IMR-90 (cell line): Measurements from ENCODE around the gene TCAP. TPM values are rescaled to one million over a fixed set of nuclear protein-coding genes. Genes with fewer than 3 reads are reported as not detected.

Source experiments
- ATAC-seq: fragments of 200-7000 bp; cut with Tn5 transposase; 2 replicates; pipeline ENCODE4 v1.9.1; 2020; ENCODE audit warnings: low read depth, mild to moderate bottlenecking, moderate library complexity
- BruUV-seq: library from RNA; stranded (reverse); fragments of 400-500 nt; replicated peaks from 2 replicates; lab custom pipeline; 2021; lab: Mats Ljungman, UMichigan
- CTCF ChIA-PET: fragments of 300-600 bp; formaldehyde crosslinking; extraction: SDS; loops from one replicate; lab custom pipeline; 2021; ENCODE audit warnings: antibody characterized with exemption; lab: Yijun Ruan, JAX
- POLR2A ChIA-PET: fragments of 300-600 bp; sonication (Branson Sonifier 250); formaldehyde crosslinking; loops from one replicate; lab custom pipeline; 2022; ENCODE audit warnings: antibody characterized with exemption; ENCODE audit not compliant: unreplicated experiment; lab: Charles Lee
- DNase-seq: peaks from one replicate; pipeline ENCODE4 v3.0.0; 2013
- H2AFZ ChIP-seq: replicated peaks from 2 replicates; pipeline ENCODE3; 2013; ENCODE audit warnings: low read length, mild to moderate bottlenecking; ENCODE audit not compliant: poor library complexity
- H2AK5ac ChIP-seq: 2 replicates; pipeline ENCODE4 v1.6.1; 2013; ENCODE audit warnings: low read depth, low read length, inconsistent platforms
- H2AK9ac ChIP-seq: replicated peaks from 2 replicates; pipeline ENCODE3; 2013; ENCODE audit warnings: mild to moderate bottlenecking, low read depth, low read length, moderate library complexity; ENCODE audit not compliant: poor library complexity
- H2BK120ac ChIP-seq: 2 replicates; pipeline ENCODE4 v1.6.1; 2013; ENCODE audit warnings: low read depth, low read length, inconsistent platforms
- H2BK15ac ChIP-seq: 3 replicates; pipeline ENCODE4 v1.6.1; 2013; ENCODE audit warnings: low read depth, low read length, inconsistent platforms
- H2BK20ac ChIP-seq: 2 replicates; pipeline ENCODE4 v1.6.1; 2013; ENCODE audit warnings: low read depth, mild to moderate bottlenecking, inconsistent platforms, low read length, moderate library complexity
- H2BK5ac ChIP-seq: 2 replicates; pipeline ENCODE4 v1.6.1; 2013; ENCODE audit warnings: mild to moderate bottlenecking, low read depth, low read length, inconsistent platforms; ENCODE audit not compliant: poor library complexity, severe bottlenecking
- H3K14ac ChIP-seq: replicated peaks from 2 replicates; pipeline ENCODE4 v1.6.1; 2013; ENCODE audit warnings: low read depth, low read length, inconsistent platforms
- H3K18ac ChIP-seq: 2 replicates; pipeline ENCODE4 v1.6.1; 2013; ENCODE audit warnings: low read depth, low read length, control low read depth
- H3K23ac ChIP-seq: 2 replicates; pipeline ENCODE4 v1.6.1; 2013; ENCODE audit warnings: low read depth, low read length, inconsistent platforms
- H3K27ac ChIP-seq: 2 replicates; pipeline ENCODE4 v1.5.1; 2013; ENCODE audit warnings: mild to moderate bottlenecking, control low read depth, low read length; ENCODE audit not compliant: insufficient read depth
- H3K27me3 ChIP-seq: 2 replicates; pipeline ENCODE4 v1.6.1; 2013; ENCODE audit warnings: low read length; ENCODE audit not compliant: control insufficient read depth, insufficient read depth
- H3K36me3 ChIP-seq: 2 replicates; pipeline ENCODE4 v1.6.1; 2013; ENCODE audit warnings: low read length, mixed read lengths; ENCODE audit not compliant: control insufficient read depth, insufficient read depth
- H3K4ac ChIP-seq: 2 replicates; pipeline ENCODE4 v1.6.1; 2013; ENCODE audit warnings: low read depth, low read length, inconsistent platforms
- H3K4me1 ChIP-seq: 2 replicates; pipeline ENCODE4 v1.6.1; 2013; ENCODE audit warnings: low read length, mixed read lengths; ENCODE audit not compliant: control insufficient read depth, insufficient read depth
- H3K4me2 ChIP-seq: 2 replicates; pipeline ENCODE4 v1.6.1; 2013; ENCODE audit warnings: low read depth, mild to moderate bottlenecking, control low read depth, low read length, moderate library complexity
- H3K4me3 ChIP-seq: 2 replicates; pipeline ENCODE4 v1.5.1; 2013; ENCODE audit warnings: low read depth, mild to moderate bottlenecking, control low read depth, low read length, moderate library complexity; ENCODE audit not compliant: insufficient read depth
- H3K56ac ChIP-seq: 2 replicates; pipeline ENCODE4 v1.6.1; 2013; ENCODE audit warnings: low read length, inconsistent platforms; ENCODE audit not compliant: insufficient read depth; ENCODE audit errors: extremely low read depth
- H3K79me1 ChIP-seq, 2 experiments: 2 replicates each; pipeline ENCODE4 v1.6.1; 2013; ENCODE audit warnings: low read length in 2 of 2, inconsistent platforms in 1 of 2, low read depth in 1 of 2
- H3K9ac ChIP-seq: 2 replicates; pipeline ENCODE4 v1.6.1; 2013; ENCODE audit warnings: low read depth, low read length, control low read depth
- H3K9me1 ChIP-seq: 2 replicates; pipeline ENCODE4 v1.6.1; 2013; ENCODE audit warnings: low read length, inconsistent platforms; ENCODE audit not compliant: insufficient read depth
- H3K9me3 ChIP-seq: 2 replicates; pipeline ENCODE4 v1.6.1; 2013; ENCODE audit warnings: low read length; ENCODE audit not compliant: control insufficient read depth, insufficient read depth
- H4K20me1 ChIP-seq: 2 replicates; pipeline ENCODE4 v1.6.1; 2013; ENCODE audit warnings: low read length, inconsistent platforms; ENCODE audit not compliant: insufficient read depth
- H4K5ac ChIP-seq: 2 replicates; pipeline ENCODE4 v1.6.1; 2013; ENCODE audit warnings: mild to moderate bottlenecking, low read depth, low read length, control low read depth
- H4K8ac ChIP-seq, 2 experiments: 2 replicates each; pipeline ENCODE4 v1.6.1; 2013; ENCODE audit warnings: low read depth in 2 of 2, low read length in 2 of 2, control low read depth in 1 of 2, inconsistent platforms in 1 of 2
- H4K91ac ChIP-seq: 2 replicates; pipeline ENCODE4 v1.6.1; 2013; ENCODE audit warnings: low read depth, low read length, inconsistent platforms; ENCODE audit not compliant: insufficient read depth
- BHLHE40 ChIP-seq: fragments of 150-350 bp; IDR thresholded peaks from 2 replicates; pipeline ENCODE4 v1.6.1; 2016; ENCODE audit warnings: mild to moderate bottlenecking, low read depth, low read length
- CEBPB ChIP-seq: IDR thresholded peaks from 2 replicates; pipeline ENCODE4 v1.6.1; 2012; ENCODE audit warnings: low read depth, low read length, improper control_type of control experiment
- CHD1 ChIP-seq: IDR thresholded peaks from 2 replicates; pipeline ENCODE4 v1.6.1; 2012; ENCODE audit warnings: low read depth, low read length, improper control_type of control experiment
- FOS ChIP-seq: fragments of 150-350 bp; IDR thresholded peaks from 2 replicates; pipeline ENCODE4 v1.6.1; 2016; ENCODE audit warnings: low read depth, low read length
- MAFK ChIP-seq: IDR thresholded peaks from 2 replicates; pipeline ENCODE4 v1.6.1; 2012; ENCODE audit warnings: low read depth, low read length, improper control_type of control experiment
- MAZ ChIP-seq: IDR thresholded peaks from 2 replicates; pipeline ENCODE4 v1.6.1; 2012; ENCODE audit warnings: low read depth, mild to moderate bottlenecking, low read length, improper control_type of control experiment, moderate library complexity, borderline replicate concordance
- NFE2L2 ChIP-seq: fragments of 150-350 bp; IDR thresholded peaks from 2 replicates; pipeline ENCODE4 v1.6.1; 2016; ENCODE audit warnings: low read depth, mild to moderate bottlenecking, low read length
- POLR2A ChIP-seq: IDR thresholded peaks from 2 replicates; pipeline ENCODE4 v1.6.1; 2012; ENCODE audit warnings: mild to moderate bottlenecking, low read depth, low read length
- RAD21 ChIP-seq: IDR thresholded peaks from 2 replicates; pipeline ENCODE4 v1.6.1; 2012; ENCODE audit warnings: low read length, improper control_type of control experiment
- RCOR1 ChIP-seq: IDR thresholded peaks from 2 replicates; pipeline ENCODE4 v1.6.1; 2012; ENCODE audit warnings: mild to moderate bottlenecking, low read length, improper control_type of control experiment; ENCODE audit not compliant: insufficient replicate concordance
- RFX5 ChIP-seq: IDR thresholded peaks from 2 replicates; pipeline ENCODE4 v1.8.0; 2012; ENCODE audit warnings: low read depth, mild to moderate bottlenecking, low read length, moderate library complexity
- SMC3 ChIP-seq: fragments of 150-350 bp; IDR thresholded peaks from 2 replicates; pipeline ENCODE4 v1.6.1; 2016; ENCODE audit warnings: low read depth, mild to moderate bottlenecking, antibody characterized with exemption, low read length, moderate library complexity
- WGBS, 2 experiments: methylation state at CpG; one replicate each; pipeline versions ENCODE4 v1.1.5 to v1.1.7; 2013; ENCODE audit warnings: missing lambda C conversion rate in 2 of 2; ENCODE audit not compliant: insufficient read length in 1 of 2; ENCODE audit errors: extremely low coverage in 2 of 2; 5-methylcytosine and 5-hydroxymethylcytosine counted together
- dilution Hi-C: fragments of 300-500 bp; cut with HindIII; formaldehyde crosslinking; loops from one replicate; pipeline ENCODE4 v1.14.3; 2018; ENCODE audit warnings: low sequenced_read_pairs; ENCODE audit not compliant: unreplicated experiment
- in situ Hi-C: fragments of 300-500 bp; cut with MboI; formaldehyde crosslinking; loops from 3 replicates; pipeline ENCODE4 v1.14.3; 2019; ENCODE audit warnings: low sequenced_read_pairs, inconsistent platforms, mixed read lengths
- intact Hi-C: fragments of 100-400 bp; cut with micrococcal nuclease; formaldehyde crosslinking; loops from 2 replicates; pipeline ENCODE4 v1.10.0; 2022
- polyA plus RNA-seq, 3 experiments: library from polyadenylated mRNA; depleted of rRNA; stranded (reverse); fragments of >200 nt; gene quantifications; 2 replicates each; pipeline ENCODE4 v1.2.3, GENCODE V29; 2012; ENCODE audit warnings: low replicate concordance in 1 of 3
- total RNA-seq: library from RNA; depleted of rRNA; stranded (reverse); fragments of >200 nt; gene quantifications from 2 replicates; pipeline ENCODE4 v1.2.3, GENCODE V29; 2012
- TF ChIP-seq, protein P1 (sequence below): fragments of 150-350 bp; IDR thresholded peaks from 2 replicates; pipeline ENCODE4 v1.6.1; 2016; ENCODE audit warnings: low read depth, mild to moderate bottlenecking, low read length, moderate library complexity, borderline replicate concordance
- TF ChIP-seq, protein P2 (sequence below): conservative IDR thresholded peaks from 2 replicates; pipeline ENCODE4 v1.5.1; 2012; ENCODE audit warnings: mild to moderate bottlenecking, low read depth, low read length, improper control_type of control experiment
- TF ChIP-seq, protein P3 (sequence below): fragments of 150-350 bp; IDR thresholded peaks from 2 replicates; pipeline ENCODE4 v1.6.1; 2017; ENCODE audit warnings: mild to moderate bottlenecking, antibody characterized with exemption, low read length, low read depth

The TCAP gene
- total and polyA plus RNA-seq, 2 of the 4 experiments (the other 2 are of a cell fraction): under 0.01 to 0.21 TPM

DNA sequence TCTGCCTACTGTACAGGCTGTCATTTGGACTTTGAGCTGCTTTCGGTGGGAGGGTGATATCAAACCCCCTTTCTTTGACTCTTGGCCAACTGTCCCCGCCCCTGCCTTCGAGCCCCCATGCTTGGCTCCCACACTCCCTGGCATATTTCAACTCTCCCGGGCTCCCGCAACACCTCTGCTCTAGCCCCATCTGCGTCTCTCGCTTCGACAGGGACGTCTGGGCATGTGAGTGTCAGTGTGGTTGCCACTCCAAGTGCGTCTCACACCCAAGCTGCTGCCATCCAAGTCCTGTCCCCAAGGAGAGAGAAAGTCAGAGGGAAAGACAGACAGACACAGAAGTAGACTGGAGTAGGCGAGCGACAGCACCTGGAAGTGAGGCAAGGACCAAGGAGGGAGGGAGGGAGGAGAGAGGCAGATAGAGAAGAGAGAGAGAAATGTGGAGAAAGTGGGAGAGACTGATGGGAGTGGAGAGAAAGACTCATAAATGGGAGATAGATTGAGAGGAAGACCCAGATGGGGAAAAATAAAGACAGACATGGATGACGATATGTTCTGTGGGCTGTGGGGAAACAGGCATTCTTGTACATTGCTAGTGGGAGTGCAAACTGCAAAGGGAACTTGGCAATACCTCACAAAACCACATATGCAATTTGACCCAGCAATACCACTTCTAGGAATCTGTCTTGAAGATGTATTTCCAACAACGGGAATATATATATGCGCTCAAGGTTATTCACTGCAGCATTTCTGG is 16.4 kb upstream of the TCAP start:
- in situ Hi-C loops (no loop called here), dilution Hi-C loops (no loop called here), intact Hi-C loops (no loop called here)
- Histone ChIP-seq H3K4me2 (no peak overlapping the region; the same call in 1 of the 2 replicates), H3K9ac (no peak overlapping the region), H4K8ac (no peak overlapping the region), H2BK15ac (no peak overlapping the region), H3K9me3 (no peaks in the 10 kb centered on the region), H3K27ac (no peak overlapping the region), H2AK5ac (no peak overlapping the region), H4K5ac (no peak overlapping the region; the same call in 1 of the 2 replicates), H3K14ac (no peak overlapping the region), H4K91ac (no peak overlapping the region), H3K56ac (no peak overlapping the region), H3K27me3 (no peaks in the 10 kb centered on the region), H4K20me1 (peaks cover 44% of the 10 kb centered on the region), H3K79me1 (peaks cover 26 to 59% of the 10 kb centered on the region in 2 experiments), H3K4ac (no peak overlapping the region), H2BK5ac (no peak overlapping the region), H2AFZ (no peak overlapping the region), H2BK20ac (no peak overlapping the region), H3K4me3 (no peak overlapping the region), H2BK120ac (no peak overlapping the region), H3K18ac (no peak overlapping the region), H3K36me3 (peaks cover 4% of the 10 kb centered on the region; the same call in 1 of the 2 replicates), H3K23ac (no peak overlapping the region), H3K9me1 (peaks cover 10% of the 10 kb centered on the region), H3K4me1 (peaks cover 3% of the 10 kb centered on the region; the same call in 1 of the 2 replicates), H2AK9ac (peak overlapping the region; percentile 15)
- 93% methylated on average over 3 of the region's 15 CpGs; no CpG with 5 or more reads in 1 of the 2 experiments for WGBS, 2 experiments
- CTCF ChIA-PET: no interaction called here
- POLR2A ChIA-PET: no interaction called here
- DNase-seq (peak; percentile 76), ATAC-seq (peak; percentile 54)
- TF ChIP-seq, protein P1, sequence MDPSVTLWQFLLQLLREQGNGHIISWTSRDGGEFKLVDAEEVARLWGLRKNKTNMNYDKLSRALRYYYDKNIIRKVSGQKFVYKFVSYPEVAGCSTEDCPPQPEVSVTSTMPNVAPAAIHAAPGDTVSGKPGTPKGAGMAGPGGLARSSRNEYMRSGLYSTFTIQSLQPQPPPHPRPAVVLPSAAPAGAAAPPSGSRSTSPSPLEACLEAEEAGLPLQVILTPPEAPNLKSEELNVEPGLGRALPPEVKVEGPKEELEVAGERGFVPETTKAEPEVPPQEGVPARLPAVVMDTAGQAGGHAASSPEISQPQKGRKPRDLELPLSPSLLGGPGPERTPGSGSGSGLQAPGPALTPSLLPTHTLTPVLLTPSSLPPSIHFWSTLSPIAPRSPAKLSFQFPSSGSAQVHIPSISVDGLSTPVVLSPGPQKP: no peak
- no peak for TF ChIP-seq MAFK
- no peak for TF ChIP-seq NFE2L2
- no peak for TF ChIP-seq FOS
- TF ChIP-seq, protein P2, sequence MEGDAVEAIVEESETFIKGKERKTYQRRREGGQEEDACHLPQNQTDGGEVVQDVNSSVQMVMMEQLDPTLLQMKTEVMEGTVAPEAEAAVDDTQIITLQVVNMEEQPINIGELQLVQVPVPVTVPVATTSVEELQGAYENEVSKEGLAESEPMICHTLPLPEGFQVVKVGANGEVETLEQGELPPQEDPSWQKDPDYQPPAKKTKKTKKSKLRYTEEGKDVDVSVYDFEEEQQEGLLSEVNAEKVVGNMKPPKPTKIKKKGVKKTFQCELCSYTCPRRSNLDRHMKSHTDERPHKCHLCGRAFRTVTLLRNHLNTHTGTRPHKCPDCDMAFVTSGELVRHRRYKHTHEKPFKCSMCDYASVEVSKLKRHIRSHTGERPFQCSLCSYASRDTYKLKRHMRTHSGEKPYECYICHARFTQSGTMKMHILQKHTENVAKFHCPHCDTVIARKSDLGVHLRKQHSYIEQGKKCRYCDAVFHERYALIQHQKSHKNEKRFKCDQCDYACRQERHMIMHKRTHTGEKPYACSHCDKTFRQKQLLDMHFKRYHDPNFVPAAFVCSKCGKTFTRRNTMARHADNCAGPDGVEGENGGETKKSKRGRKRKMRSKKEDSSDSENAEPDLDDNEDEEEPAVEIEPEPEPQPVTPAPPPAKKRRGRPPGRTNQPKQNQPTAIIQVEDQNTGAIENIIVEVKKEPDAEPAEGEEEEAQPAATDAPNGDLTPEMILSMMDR: no peak
- no peak for TF ChIP-seq BHLHE40
- no peak for TF ChIP-seq CEBPB
- no peak for TF ChIP-seq POLR2A
- TF ChIP-seq RCOR1: no peak
- TF ChIP-seq CHD1: no peak
- TF ChIP-seq RFX5: no peak
- TF ChIP-seq, protein P3, sequence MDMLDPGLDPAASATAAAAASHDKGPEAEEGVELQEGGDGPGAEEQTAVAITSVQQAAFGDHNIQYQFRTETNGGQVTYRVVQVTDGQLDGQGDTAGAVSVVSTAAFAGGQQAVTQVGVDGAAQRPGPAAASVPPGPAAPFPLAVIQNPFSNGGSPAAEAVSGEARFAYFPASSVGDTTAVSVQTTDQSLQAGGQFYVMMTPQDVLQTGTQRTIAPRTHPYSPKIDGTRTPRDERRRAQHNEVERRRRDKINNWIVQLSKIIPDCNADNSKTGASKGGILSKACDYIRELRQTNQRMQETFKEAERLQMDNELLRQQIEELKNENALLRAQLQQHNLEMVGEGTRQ: no peak
- no peak for TF ChIP-seq MAZ
- no peak for TF ChIP-seq SMC3
- TF ChIP-seq RAD21: no peak
- BruUV-seq: no TSS peak
